COR-L47 (cell line): ENCODE results near the gene THSD7A.
A peak's percentile ranks its signal among the peaks of the same experiment; 100 is the strongest.

Source experiments
- DNase-seq: peaks from one replicate; lab custom pipeline; 2025; lab: John Stamatoyannopoulos, UW

The THSD7A gene

GRCh38 chr7:11410656-11411644 lies 421.0 kb downstream of the THSD7A start:
- peak; percentile 48 for DNase-seq

- DNase-seq = no peak
Observed at GRCh38 chr7:11404355-11404754, 427.6 kb downstream of the THSD7A start.

GRCh38 chr7:11403781-11404180 lies 428.2 kb downstream of the THSD7A start:
- peak; percentile 29 for DNase-seq

DNA sequence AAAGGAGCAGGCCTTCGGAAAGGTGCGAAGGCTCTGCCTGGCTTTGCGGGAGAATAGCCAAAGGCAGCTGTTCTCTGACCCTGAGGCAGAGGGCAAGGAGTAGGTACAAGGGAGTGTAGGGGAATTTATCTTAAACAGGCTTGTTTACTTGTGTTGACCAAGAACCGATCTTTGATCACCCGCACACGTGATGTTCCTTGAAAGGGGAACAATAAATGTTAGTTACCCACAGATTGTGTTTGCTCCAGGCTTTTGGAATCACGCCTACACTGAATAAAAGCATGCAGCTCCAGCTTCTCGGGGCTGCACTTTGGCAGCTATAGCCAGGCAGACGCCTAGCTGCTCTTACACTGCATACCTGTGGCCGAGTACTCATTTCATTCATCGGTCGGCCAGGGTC lies 437.6 kb downstream of the THSD7A start:
- DNase-seq = no peak

DNA sequence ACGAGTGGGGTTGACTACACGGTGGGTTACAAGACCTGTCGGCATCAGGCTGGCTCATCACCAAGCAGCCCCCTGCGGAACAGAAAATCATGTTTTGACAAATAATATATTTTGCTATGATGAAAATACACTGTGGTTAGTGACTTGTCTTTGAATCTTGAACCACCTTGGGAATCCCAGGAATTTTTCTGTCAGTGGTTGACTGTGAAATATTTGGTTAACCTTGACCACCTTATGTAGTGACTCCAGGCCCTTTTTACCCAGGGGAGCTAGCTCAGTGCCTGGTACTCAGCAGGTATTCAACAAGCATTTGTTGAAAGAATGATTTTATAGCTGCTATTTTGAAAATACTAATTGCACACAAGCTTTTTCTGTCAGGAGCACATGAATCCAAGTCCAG lies 452.4 kb downstream of the THSD7A start:
- DNase-seq = no peak

DNA sequence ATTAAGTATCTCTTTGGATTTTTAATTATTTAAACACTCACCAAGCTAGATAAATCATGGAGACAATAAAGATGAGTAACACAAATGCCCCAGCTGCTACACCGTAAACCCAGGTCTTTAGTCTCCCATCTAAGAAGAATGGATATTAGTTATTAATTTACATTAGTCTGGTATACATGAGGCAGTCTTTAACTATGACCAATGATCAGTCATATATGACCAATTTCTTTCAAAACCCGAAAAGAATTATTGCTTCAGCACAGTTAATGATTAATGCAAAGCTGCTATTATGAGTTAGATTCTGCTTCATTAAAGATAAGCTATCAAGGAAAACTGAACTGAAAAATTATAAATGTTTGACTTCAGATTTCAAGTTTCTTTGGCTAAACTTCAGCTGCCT lies 455.5 kb downstream of the THSD7A start:
- no peak for DNase-seq

DNA sequence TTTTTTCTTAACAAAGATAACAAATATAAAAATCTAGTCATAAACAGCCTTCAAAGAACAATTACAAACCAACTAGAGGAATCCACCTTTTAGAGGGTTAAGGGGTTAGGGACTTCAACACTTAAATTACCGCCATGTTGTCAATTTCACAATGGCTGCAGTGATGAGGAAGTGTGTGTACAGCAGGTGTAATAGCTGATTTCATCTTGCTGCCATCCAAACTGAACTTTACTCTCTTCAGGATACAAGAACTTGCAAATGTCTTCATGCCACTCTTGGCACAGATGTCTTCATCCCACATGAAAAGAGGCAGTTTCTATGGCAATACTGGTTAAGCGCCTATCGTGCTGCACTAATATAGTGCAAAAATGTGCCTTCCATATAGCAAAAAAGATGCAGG lies 457.4 kb downstream of the THSD7A start:
- no peak for DNase-seq

DNA sequence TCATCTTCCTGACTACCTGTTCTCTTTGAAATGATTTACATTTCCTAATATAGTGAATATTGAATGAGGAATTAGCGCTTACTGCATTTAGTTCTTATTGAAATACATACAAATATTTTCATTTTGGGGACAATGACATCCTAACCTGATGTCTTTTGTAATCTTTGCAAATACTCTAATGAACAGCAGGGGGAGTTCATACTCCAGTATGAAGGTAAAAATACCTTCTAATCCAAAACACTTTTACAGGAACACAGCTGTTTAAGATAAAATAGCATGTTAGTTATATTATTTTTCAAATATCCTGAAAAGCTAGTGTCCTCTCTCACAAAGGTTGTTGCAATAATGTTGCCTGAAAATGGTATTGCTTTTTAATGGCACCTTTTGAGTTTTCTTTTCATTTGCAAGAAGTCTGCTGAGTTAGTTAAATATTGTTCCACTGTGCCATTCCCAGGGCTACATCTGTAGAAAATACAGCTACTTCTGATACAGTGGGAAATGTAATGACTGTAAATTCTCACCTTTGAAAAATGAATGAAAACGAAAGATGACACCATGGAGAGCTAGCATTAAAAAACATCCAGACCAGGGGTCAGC lies 458.4 kb downstream of the THSD7A start:
- DNase-seq = peak; percentile 9

DNA sequence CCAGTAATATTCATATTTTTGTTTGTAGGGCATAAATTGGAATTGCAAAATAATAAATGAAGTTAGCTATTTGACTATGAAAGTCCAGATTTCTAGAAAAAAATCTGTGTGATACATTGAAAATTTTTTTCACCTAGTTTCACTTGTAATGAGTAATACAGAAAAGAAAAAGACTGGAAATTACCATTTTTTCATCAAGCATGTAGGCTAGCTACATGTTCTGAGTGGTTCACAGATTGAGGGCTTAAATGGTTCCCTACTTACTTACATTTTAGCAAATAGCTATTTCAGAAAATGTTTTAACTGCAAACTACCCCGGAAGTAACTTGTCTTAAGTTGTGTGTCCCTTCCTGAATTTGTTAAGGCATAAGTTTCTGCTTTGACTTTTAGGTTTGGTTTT lies 462.3 kb downstream of the THSD7A start:
- DNase-seq = no peak

GRCh38 chr7:11366118-11366517 lies 465.9 kb downstream of the THSD7A start:
- DNase-seq = no peak

DNA sequence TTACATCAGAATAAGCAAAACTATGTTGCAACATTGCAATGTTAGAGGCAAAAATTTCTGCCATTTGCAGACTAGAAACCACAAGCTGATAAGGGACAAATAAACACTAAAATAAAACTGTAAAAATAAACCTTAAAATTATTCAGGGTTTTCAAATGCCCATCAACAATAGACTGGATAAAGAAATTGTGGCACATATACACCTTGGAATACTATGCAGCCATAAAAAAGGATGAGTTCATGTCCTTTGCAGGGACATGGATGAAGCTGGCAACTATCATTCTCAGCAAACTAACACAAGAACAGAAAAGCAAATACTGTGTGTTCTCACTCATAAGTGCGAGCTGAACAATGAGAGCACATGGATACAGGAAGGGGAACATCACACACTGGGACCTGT lies 473.4 kb downstream of the THSD7A start:
- DNase-seq = no peak

DNA sequence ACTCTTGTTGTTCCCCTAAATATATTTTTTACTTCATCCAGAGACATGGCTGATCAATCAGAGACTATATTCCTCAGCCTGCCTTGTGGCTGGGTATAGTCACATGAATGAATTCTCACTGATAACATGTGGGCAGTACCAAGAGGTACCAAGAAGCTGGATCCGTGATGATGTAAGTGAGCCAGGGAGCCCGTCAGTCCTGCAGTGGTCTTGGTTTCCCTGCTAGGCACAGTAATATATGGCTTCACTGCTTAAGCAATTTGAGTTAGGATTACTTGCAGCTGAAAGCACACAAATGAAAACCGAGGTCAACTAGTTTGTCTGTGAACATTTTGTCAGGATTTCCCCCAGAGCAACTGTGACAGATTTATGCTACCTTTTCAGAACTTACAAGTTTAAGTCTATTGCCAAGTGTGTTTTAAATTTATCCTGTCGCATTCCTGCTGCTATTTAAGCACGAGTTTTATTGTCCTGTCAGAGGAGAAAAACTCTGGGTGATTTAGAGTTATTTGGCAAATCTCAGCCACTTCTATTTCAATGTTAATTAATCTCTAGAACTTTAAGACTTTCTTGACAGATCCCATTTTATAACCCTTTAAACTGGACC lies 476.5 kb downstream of the THSD7A start:
- DNase-seq = no peak

DNA sequence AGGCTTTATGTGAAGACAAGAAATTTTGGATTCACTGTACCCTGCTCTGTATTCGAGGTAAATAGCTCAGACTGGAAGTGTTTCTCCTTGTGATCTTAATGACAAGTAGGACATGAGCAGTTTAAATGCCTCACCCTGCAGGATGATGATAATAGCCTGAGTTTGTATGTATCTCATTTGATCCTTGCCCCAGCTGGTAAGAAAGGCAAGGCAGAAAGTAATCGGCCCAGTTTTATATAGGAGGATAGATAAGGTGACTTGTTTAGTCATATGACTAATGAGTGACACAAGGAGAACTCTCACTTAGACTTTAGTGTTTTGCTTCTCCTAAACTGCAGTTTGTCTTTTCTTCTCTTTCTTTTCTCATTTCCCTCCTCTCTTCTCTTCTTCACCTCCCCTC lies 485.7 kb downstream of the THSD7A start:
- DNase-seq = no peak

GRCh38 chr7:11345621-11346020 lies 486.4 kb downstream of the THSD7A start:
- DNase-seq = no peak

- DNase-seq = peak; percentile 44
Observed at GRCh38 chr7:11343818-11344413, 488.1 kb downstream of the THSD7A start.

GRCh38 chr7:11343136-11343535 lies 488.9 kb downstream of the THSD7A start:
- no peak for DNase-seq

DNA sequence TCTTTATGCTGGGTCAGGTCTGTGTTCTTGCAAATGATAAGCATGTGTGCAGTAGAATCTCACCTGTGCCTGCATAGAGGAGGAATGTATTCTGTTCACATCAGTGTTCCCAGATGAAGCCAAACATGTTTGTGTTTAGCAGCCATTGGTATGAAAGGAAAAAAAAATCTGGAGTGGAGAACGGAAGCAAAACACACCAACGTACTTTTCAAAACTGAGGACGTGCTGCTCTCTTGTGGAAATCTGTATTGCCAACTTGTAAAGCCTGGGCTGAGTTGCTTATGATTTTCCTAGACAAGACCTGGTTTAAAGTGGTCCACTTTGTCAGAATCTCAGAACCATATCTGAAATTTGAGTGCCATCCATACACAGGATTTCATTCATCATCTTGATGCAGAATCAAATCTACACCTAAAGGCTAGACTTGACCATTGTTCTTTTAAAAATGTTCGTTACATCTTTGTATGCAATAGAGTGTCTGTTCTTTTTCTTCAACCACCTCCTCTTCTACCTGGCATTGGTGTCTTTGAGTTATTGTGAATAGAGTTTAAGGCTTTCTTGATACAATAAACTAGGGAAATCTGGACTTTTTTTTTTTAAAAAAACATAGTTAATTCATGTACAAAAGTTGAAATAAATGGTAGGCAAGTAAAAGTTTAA lies 490.6 kb downstream of the THSD7A start:
- peak; percentile 30 for DNase-seq

GRCh38 chr7:11336432-11336831 lies 495.6 kb downstream of the THSD7A start:
- no peak for DNase-seq

DNA sequence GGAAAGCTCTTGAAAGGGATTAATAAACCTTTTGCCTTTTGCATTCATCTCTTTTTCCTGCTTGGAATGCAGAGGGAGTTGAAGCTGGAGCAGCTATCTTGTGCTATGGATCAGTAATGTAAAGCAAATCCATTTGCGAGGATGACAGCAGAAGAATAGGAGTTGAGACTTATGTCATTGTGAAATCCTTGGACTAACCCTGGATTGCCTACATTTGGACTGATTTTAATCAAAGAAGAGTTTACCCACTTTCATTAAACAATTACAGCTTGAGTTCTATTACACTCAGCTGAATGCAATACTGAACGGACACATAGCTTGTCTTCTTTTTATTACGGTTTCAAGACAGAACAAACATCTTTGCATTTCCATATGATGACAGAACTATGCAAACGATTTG lies 496.1 kb downstream of the THSD7A start:
- DNase-seq = no peak

- no peak for DNase-seq
Observed at GRCh38 chr7:11332865-11333228, 499.2 kb downstream of the THSD7A start.

DNA sequence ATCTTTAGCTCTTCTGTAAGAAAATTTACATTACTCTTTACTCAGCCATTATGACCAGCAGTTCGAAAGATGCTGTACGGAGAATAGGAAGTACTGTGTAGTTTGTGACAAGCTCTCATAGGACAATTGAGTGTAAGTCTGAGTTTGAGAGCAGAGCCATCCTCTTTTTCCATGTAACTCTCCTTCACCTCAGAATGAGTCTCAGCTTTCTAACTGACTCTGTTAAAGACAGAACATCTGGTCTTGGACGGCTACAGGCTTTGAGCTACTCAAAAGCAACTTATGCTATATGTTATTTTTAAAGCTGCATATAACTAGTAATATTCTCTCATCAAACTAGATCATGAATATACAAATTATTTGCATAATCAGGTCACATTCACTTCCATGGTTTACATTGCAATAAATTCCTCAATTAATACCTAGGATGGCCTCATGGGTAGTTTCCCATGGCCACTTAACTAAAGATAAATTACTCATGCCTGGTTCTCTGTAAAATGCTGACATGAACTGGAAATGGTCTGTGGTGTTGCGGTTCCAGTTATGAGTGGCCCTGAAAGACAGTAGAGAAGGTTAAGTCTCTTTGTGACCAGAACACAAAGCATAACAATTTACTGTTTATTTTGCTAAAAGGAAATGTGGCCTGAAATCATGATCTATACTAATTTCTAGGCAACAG lies 499.7 kb downstream of the THSD7A start:
- no peak for DNase-seq
